Measurements from ENCODE around the gene WWOX.
A peak's percentile ranks its signal among the peaks of the same experiment; 100 is the strongest.

WWOX gene

DNA sequence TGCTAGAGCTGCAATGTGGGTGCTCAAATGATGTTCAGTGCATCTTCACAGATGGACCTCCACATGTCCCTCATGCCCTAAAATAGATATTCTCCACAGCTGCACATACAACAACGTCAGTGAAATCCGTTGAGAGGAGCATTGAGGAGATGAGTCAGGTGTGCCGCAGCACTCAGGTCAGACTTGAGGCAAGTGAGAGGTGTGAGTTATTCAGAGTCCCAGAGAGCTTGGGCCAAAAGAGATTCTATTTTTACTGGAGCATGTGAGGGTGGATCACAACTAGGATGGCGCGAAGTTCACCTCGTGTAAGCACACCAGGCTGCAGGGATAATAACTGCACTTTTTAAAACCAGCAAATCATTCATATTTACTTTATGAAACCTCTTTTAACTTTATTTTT, 855.8 kb downstream of the WWOX start:
- no peak for DNase-seq (ENCODE audit: low spot score)

- no peak for DNase-seq (ENCODE audit: low spot score)
Measured at GRCh38 chr16:78956859-78957258, 857.4 kb downstream of the WWOX start.

GRCh38 chr16:78957317-78958100, 858.1 kb downstream of the WWOX start:
- DNase-seq (ENCODE audit: low spot score): no peak

DNA sequence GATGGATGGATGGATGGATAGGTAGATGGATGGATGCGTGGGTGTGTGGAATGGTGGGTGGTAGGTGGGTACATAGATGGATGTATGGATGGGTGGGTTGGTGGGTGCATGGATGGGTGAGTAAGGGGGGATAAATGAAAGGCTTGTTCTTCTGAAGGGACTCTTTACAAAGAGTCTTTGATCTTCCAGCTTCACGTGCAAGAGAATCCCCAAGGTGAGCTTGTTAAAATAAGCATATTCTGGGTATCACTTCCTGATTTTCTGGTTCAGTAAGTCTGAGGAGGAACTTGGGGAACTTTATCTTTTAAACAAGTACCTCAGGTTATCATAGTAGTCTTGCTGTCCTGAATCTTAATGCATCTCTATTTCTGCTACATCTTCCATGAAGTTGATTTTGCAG, 862.0 kb downstream of the WWOX start:
- no peak for DNase-seq (ENCODE audit: low spot score)

- no peak for DNase-seq (ENCODE audit: low spot score)
Measured at GRCh38 chr16:78962457-78962929, 863.0 kb downstream of the WWOX start.

DNA sequence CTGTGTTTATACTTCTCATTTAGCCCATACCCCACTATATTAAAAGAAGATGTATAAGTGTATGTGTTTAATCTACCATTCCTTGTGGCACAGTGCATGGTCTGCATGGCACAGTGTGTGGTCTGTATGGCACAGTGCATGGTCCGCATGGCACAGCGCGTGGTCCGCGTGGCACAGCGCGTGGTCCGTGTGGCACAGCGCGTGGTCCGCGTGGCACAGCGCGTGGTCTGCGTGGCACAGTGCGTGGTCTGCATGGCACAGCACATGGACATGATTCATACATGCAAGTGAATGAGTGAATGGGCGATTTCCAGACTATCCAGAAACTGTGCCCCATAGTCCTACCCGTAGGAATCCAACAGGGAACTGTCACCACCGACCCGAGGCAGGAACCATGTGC, 868.5 kb downstream of the WWOX start:
- no peak for DNase-seq (ENCODE audit: low spot score)

GRCh38 chr16:78969721-78970120, 870.3 kb downstream of the WWOX start:
- DNase-seq (ENCODE audit: low spot score): no peak

DNA sequence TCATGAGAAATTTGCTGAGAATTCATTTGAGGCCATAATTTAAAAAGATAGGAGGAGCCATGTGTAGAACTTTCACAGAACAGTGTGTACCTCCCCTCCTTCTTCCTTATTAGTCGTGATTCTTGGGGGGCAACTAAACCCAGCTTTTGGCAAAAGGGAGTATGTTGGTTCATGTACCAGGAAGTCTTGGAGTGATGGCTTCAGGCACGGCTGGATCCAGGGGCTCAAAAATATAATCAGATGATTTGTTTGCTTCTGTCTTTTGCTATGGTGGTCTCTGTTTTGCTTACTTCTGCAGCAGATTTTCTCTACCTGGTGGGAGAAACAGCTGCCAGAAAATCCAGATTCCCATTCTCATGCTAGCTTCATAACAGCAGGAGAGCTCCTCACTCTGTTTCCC, 871.2 kb downstream of the WWOX start:
- no peak for DNase-seq (ENCODE audit: low spot score)

DNA sequence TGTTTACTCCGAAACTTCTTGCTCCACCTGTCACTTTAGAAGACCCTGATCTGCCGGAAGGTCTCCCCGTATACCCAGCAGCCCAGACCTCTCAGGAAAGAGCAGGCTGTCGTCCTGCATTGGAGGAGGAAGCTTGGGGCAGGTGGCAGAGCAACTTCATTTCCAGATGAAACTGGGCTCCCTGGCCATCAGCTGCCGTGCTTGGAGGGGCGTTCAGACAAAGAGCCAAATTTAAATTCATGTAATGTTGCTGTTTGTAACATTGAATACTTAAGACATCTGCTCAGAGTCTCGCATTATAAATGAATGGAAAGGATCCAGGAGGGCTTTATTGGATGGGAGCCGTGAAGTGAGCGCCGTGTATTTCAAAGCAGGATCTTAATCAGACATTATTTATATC, 872.6 kb downstream of the WWOX start:
- no peak for DNase-seq (ENCODE audit: low spot score)

DNA sequence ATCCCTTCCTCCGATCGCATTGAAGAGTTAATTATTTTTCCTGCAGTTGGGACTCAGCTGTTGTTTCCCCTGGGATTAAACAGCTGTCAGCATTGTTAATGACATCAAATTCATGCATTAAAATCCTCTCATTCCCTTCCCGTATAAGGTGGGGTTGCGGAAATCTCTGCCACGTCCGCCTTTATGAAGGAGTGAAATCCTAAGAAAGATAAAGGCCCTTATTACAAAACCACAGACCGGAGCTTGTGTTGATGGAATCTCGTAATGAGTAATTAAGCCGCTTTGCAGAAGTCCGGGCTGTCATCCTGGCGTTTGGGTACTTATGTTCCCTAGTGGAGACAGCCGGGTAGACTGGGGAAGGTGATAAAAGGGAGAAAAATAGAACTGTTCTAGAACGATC, 873.5 kb downstream of the WWOX start:
- DNase-seq (ENCODE audit: low spot score): no peak

GRCh38 chr16:78976212-78976611, 876.8 kb downstream of the WWOX start:
- no peak for DNase-seq (ENCODE audit: low spot score)

GRCh38 chr16:78980825-78981224, 881.4 kb downstream of the WWOX start:
- no peak for DNase-seq (ENCODE audit: low spot score)

DNA sequence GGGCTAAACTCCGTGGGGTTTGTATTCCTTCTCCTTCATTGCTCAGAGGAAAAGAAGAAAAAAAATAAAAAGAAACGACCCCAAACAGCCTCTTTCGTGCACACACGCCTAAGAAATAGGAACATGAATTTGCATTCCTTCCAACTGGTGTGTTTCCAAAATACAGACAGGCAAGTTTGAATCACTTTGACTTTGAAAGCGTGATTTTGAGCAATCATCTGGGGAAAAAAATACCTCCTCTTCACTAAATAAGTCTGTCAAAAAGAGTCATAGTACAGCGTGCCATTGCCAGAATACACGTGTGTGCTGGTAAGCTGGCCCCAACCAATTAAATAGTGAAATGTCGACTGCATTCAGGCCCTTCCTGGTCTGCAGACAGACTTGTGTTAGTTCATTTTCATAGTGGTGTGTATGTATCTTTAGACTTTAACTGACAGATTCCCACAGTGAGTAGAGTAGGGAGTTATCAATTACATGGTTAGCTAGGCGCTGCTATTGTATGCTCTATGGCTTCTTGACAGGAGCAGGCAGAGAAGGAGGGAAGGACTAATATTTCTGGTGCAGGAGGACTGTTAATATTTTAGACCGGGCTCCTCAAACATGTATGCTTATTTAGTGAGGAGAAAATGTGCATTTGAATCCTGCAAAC, 882.8 kb downstream of the WWOX start:
- no peak for DNase-seq (ENCODE audit: low spot score)

DNA sequence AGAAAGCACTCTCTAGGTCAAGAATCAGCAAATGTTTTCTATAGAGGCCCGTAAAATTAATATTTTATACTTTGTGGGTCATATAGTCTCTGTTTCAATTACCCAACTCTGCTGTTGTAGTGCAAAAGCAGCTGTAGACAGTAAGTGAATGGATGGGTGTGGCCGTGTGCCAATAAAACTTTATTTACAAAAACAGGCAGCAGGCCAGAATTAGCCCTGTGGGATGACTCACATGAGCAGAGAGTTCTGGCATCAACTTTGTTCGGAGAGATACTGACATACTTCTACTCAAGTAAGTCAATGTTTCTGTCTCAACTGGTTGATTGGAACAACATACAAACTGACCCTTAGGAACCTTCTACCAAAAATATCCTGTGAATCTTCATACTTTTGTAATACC, 884.9 kb downstream of the WWOX start:
- no peak for DNase-seq (ENCODE audit: low spot score)

- DNase-seq (ENCODE audit: low spot score): no peak
Measured at GRCh38 chr16:78984887-78985464, 885.5 kb downstream of the WWOX start.

DNA sequence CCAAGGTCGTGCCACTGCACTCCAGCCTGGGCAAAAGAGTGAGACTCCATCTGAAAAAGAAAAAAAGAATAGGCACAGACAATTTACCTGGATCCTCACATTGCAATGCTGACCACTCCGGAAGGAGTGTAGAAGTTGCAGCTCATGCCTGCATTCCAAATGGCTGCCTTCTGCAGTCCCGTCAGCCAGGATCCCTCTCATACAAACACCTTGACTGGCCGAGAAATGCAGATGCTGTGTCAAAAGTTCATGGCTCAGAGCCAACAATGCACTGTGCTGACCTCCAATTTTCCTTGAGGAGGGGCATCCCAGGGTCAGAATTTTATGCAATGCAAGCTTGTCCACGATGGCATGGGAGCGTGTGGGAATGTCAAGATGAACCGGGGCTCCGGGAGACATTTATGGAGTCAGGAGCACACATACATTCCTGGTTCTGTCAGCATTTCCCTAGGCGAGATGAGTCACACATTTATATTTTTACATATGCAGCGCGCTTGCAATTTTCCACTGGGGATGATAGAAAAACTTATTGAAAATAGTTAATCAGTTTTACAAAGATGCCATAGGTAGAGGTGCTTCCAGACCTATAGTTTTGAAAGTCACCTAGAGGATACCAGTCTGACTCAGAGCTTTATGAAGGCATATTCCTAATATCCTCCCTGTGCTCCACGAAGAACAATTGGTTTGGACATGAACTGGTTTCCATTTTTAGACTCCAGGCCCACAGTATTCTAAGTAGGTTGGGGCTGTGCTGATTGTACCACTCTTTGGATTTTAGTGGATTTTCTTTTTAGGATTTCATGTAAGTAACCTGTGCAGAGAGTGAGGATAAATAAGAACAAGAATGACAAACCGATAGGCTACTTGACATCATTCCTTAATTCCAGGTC, 886.5 kb downstream of the WWOX start:
- no peak for DNase-seq (ENCODE audit: low spot score)

DNA sequence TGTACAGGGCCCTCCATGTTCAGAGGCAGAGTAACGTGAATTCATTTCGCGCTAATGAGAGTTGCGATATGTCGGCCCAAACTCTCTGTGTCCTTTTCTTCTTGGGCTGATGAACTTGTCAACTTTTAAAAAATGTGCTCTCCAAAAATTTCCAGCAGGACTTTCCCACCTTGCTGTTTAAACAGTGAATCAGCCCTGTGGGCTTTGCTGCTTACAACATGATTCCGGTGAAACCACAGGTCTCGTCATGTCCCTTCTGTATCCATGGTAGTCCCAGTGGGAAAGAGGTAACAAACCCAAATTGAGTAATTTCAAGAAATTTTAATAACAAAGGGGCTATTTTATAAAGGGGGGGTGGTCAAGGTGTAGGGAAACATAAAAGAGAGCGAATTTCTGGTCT, 888.2 kb downstream of the WWOX start:
- no peak for DNase-seq (ENCODE audit: low spot score)

DNA sequence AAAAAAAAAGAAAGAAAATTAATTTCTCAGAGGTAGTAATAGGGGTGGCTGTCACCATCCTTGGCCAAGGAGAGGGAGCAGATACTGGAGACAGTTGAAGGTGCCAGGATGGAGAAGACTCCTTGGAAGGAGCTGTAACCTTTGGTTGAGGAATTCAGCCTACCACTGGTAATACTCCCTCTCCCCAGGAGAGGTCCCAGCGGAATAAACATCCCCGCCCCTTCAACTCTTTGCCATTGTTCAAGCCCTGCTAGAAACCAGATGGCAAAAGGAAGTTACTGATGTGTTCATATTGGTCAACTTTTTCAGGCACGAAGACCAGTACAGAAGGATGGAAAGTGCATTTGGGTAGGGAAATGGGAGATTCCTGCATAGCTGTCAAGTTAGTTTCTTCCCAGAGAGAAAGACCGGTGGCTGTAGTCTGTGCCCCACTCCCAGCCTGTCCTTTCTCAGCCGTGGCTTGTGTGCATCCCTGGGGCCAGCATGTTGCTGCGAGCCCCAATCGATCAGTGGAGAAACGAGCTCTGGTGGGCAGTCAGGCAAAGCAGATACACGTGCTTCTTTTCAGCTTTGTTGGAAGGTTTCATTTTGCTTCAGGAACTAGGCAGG, 889.0 kb downstream of the WWOX start:
- no peak for DNase-seq (ENCODE audit: low spot score)

GRCh38 chr16:78990309-78990701, 890.9 kb downstream of the WWOX start:
- no peak for DNase-seq (ENCODE audit: low spot score)

DNA sequence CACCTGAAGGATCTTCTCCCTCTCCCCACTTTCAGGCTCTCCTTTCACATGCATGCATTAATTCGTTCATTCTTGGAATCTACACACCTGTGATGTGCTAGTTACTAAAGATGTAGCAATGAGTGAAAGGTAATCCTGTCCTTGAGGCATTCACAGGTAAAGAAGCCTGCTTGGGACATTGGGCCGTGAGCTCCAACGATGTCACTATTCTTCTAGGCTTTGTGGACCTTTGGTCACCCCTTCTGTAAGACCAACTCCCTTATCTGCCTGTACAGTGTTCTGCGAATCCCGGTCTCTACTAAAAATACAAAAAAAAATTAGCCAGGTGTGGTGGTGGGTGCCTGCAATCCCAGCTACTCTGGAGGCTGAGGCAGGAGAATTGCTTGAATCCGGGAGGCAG, 892.5 kb downstream of the WWOX start:
- DNase-seq (ENCODE audit: low spot score): no peak

GRCh38 chr16:78993346-78993745, 893.9 kb downstream of the WWOX start:
- peak; percentile 30 for DNase-seq (ENCODE audit: low spot score)
